ENCODE data around the gene CYRIA.

CYRIA gene

DNA sequence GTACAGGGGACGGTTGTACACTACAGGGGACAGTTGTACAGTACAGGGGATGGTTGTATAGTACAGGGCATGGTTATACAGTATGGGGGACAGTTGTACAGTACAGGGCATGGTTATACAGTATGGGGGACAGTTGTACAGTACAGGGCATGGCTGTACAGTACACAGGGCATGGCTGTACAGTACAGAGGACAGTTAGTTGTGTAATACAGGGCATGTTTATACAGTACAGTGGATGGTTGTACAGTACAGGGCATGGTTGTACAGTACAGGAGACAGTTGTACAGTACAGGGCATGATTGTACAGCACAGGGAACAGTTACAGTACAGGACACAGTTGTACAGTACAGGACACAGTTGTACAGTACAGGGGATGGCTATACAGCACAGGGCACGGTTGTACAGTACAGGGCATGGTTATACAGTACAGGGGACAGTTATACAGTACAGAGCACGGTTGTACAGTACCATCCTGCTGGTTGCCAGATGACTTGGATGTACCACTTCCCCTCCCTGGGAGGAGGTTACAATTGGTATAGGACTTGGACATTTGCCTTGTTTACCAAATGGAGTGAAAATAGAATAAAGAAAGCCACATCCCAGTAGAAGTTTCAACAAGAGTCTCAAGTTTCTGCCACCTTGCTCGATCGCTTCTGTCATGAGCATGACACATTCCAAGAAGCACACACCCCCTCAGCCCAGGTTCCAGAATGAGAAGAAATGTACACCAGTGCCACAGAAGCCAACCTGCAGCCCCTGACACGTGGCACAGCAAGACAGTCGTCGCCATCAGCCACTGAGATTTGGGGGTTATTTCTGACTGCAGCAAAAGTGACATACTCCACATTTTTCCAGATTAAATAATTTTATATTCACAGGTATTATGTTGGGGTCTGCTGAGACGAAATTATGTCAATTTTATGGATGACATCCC, 16.0 kb downstream of the CYRIA start:
- no peak for DNase-seq

DNA sequence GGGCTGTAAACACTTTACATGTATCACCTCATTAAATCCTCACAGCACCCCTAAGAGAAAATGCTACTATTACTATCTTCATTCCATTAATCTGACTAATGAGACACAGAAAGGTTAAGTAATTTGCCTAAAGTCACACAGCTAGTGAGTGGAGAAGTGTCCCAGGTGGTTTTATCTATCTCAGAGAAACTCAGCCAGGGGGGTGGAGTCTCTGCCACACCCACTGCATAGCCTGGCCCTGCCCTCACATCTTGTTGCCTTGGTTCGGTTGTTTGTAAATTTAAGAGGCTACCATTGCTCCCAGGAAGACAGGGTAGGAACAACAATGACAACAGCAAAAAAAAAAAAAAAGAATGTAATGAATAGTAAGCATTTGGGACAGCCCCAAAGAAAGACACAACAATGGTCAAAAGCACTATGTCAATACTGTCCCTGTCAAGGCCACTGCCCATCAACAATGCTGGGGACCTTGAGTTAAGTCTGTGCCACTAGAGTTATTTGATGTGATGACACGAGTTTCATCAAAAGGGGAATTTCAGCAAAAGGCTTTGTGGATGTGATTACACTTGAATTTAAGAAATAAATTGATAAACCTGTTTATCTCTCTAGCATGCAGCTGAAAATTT, 17.5 kb downstream of the CYRIA start:
- DNase-seq = no peak

DNA sequence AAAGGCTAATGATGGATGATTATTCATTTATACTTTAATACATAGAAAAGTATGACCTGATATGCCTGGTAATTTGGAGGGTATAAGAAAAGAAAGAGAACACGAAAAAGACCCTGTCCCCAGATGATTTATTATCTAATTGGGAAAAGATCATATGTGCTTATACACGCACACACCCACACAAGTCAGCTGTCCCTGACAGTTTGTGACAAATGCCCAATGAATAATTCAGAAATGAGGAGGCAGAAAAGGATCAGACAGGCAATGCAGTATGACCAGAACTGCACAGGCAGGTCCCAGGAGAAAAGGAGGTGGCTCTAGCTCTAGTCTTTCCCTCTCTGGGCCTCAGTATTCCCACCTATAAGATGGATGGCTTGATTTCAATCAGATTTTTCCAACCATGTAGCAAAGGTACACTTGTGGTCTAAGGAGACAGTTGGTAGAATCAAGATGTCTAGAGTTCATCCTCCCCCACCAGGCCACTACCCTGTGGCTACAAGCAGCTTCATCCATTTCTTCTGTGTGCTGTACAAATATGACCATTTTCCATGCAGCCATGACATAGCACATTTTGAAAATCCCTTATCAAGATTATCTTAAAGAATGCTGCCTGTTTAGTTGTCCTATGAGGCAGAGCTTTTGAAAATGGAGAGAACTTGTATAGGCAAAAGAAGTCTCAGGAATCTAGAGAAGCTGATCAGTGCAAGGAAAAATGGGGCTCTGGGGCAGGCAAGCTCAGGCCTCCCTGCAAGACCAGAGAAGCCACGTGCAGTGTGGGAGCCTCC, 19.7 kb downstream of the CYRIA start:
- no peak for DNase-seq

DNA sequence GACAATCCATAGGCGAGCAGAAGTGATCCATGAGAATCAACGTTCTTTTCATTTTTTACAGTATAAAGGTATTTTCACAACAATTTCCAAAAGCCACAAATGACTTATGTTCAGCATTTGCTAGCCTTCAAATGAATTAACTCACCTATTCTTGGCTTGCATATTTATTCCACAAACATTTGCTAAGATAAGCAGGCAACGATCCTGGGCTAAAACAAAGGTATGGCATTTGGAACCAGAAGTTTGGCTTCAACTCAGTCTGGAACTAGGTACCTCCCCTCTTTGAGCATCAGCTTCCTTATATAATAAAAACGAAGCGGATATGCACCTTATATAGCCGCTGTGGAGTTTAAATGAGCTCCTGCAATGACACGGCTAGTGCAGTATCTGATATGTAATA, 20.5 kb downstream of the CYRIA start:
- DNase-seq = no peak

DNA sequence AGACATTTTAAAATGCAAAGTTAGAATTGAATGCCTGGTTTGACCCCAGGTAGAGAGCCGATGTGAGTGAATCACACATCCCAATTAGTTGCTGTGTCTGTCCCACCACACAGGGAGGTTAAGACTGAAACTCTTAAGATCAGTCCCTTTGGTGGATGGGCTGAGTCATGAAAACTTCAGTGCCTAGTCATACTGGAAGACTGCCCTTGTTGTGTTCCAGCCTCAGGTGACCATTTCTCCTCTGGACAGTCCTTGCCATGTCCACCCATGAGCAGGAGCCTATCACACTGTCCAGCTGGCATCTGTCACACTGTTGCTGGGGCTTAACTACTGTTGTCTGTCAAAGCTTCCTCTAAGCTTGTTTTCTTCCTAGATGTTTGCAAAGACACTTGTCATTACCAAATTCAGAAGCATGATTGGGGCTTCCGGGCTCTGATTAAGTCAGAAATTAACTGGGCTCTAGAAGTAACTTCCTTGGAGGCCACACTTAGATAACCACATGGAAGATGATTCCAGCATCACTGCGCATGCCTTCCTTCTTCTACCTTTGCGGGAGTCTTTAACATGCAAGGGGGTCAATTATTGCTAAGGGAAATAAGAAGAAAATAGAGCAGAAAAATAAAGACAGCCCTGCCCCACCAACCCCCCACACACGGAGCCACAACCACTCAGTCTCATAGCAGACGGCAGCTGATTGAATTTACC, 21.3 kb downstream of the CYRIA start:
- no peak for DNase-seq

DNA sequence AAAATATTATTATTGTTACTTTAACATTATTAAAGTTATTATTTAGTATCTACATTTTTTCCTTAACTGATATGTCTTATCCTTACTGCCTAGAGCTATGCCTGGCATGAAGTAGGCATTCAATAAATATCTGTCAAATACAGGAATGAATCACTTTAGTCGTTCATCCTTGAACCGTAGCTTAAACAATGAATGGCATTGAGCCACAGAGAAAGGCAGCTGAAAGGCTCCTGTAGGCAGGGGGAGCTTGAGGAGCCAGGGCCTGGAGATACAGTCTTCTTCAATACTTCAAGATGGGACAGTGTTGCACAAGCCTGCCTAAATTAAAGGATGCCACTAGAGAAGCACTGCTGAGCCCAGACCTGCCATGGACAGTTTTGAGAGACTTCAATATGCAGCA, 22.5 kb downstream of the CYRIA start:
- no peak for DNase-seq

DNA sequence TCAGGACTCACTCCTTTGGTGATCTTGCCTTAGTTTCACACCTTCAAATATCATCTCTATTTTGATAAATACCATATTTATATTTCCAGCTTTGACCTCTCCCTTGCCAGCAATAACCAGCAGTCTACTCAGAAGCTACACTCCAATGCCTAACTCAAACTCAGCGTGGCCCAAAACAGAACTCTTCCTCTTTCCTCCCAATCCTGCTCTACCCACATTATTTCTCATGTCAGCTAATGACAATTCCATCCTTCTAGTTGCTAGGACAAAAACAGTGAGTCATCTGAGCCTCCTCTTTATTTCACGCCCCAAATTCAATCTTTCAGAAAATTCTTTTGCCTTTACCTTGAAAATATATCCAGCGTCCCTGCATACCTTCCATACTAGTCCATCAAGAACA, 23.5 kb downstream of the CYRIA start:
- DNase-seq = no peak

DNA sequence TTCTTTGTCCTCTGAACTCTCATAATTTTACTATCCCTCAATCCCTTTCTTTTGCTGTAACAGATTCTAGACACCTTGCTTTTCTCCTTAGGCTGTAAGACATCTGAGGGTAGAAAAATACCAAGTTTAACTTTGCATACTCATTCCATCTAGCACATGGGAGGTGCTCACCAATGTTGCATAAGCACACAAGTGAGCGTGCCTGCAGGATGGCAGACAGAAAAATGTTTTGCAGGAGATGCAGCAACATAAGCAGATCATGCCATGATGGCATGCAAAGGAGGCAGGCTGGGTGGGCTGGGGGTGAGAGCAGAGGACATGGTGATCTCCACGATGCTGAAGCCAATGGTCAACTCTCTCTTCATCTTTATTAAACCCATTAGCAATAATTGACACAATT, 24.1 kb downstream of the CYRIA start:
- no peak for DNase-seq

DNA sequence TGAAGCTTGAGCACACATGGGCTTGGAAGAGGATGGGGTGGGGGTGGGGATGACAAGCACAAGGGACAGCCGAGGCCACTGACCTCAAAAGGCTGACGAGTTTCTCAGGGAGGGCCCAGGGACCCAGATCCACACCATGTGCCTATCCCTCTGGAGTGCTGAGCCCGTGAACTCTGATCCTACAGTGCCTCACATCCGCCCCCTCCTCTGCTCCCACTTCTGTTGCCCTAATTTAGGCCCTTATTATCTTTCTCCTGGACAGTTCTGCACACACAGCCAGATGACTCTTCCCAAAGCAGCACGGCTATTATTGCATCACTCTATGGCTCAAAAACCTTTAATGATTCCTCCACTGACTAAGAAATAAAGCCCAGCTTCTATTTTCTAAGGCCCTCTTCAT, 24.8 kb downstream of the CYRIA start:
- DNase-seq = no peak

DNA sequence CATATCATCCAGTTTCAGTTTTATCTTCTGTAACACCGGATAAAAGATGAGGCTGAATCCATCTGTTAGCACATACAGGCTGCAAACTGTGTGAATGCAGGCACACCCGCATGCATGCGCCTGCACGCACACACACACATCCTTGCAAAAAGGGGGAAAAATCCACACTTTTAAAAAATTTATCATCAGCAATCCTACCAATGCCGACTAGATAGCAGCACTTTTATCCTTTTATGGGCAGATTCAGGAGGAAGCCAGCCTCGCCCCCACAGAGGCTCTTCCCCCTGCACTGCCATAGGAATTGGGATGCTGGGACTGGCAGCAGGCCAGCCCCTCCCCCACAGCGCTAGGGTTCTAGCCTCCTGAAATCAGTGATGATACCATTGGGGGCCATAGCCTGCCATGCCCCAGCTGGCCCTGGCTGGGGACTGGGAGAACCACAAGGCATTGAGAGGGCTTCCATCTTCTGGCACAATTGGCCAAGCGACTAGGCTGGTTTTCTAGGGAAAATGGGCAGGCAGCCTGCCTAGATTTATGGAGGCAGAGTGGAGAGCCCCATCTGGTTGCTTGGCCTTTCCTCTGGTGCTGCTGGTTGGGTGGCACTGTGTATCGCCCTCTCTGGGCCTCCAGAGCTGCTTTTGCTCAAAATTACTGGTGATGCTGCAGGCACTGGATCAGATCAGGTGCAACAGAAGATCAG, 25.5 kb downstream of the CYRIA start:
- no peak for DNase-seq

DNA sequence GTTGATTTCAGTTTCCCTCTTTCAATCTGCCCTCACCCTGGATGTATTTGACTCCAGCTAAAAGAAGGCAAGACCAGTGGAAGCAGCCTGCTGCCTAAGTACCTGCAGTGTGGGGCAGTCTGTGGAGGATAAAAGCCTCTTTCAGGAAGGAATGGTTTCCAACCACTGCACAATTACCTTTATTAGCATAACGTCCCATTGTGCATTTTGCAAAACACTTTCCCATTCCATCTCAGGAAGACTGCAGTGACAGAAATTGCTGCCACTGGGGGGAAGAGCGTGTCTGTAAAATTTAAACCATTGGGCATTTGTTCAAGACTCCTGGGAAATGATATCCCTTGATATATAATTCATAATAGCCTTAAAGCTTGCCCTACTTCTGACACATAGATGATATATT, 26.2 kb downstream of the CYRIA start:
- DNase-seq = no peak

DNA sequence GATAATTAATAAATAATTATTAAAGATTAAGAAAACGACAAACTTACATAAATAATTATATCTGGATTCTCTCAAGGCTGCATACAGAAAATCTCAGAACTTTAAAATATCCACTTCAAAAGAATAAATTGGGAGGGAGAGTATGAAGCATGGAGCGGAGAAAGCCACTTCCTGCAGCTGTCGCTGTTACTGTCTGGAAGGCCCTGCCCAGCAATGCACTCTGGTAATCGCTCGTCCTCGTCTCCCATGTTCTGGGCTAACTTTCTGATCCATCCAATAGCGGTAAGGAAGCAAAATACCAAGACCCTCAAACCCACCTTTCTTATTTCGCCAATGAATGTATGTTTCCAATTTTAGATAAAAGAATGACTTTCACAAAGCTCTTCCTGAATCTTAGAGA, 26.7 kb downstream of the CYRIA start:
- DNase-seq = no peak

DNA sequence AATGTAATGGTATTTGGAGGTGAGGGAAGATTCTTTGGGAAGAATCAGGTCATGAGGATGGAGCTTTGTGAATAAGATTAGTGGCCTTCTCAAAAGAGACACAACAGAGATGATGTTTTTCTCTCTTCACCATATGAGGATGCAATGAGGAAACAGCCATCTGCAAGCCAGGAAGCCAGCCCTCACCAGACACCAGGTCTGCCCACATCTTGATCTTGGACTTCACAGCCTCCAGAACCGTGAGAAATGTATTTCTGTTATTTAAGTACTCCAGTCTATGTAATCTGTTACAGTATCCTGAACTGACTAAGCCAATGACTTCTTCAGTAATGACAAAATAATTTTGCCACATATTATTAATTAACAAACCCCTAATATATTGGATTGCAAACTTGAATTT, 28.3 kb downstream of the CYRIA start:
- DNase-seq = no peak

DNA sequence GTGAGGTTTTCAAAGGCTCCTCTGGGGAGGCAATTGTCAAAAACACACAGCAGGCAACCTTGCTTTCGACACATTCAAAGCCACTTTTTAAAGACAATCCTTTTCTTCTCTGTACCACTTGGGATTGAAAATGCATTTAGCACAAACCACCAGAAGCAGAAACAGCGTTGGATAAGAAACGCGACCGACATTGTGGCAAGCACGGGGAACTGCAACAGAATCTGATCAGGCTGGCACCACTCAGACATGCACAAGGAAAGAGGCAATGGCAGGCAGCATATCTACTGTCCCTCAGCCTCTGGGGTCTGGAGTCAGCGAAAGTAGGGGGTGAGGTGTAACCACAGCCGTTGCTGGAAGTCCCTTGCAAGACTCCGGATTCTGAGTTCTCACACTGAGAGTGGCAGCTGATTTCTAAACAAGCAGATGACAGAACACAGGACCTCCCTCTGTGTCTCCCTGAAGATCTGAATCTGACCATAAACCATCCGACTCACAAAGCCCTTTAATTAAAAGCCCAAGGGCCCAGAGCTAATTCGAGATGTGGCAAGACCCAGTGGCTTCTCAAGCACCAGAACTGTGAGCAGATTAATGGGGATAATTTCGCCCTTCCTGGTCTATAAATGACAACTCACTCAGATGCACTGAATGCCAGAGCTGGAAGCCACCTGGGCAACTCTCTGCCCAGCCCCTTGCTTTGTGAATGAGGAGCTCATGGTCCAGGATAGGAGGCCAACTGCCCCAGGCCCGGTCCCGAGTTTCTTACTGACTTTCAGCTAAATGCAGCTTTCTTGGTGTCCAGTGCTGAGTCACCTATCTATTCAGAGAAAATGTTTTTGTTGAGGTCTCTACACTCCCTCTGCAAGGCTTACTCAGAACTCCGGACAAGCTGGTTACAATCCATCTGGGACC, 29.6 kb downstream of the CYRIA start:
- DNase-seq = no peak

DNA sequence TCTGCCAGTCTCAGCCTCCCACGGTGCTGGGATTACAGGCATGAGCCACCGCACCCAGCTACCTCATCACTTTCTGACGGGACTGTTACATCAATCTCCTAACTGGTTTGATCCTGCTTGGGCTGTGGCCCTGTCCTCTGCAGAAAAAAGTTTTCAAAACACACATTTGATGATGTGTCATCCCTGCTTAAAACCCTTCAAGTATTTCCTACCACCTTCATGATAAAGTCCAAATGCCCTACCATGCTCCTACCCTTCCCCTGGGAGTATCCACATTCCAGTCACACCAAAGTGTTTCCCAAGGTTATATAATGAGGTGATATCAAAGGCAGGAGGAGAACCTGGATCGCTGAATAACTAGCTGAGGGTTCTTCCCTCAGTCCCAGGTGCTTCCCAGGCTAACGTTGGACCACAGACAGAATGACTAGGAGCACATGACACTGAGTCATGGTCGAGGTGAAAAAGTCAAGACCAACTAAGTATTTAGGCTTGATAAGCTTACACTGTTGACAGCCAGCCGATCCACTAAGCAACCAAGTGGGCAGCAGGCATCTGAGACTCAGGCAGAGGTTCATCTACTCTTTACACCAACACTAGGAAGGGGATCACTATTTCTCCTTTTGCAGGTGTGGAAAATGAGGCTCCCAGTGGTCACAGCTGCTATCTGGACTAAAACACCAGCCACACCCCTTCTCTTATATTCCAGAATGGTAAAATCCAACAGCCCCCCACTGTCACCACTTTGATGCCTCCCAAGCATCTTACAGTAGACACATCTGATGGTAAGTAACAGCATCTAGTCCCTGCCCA, 31.8 kb downstream of the CYRIA start:
- DNase-seq = no peak

DNA sequence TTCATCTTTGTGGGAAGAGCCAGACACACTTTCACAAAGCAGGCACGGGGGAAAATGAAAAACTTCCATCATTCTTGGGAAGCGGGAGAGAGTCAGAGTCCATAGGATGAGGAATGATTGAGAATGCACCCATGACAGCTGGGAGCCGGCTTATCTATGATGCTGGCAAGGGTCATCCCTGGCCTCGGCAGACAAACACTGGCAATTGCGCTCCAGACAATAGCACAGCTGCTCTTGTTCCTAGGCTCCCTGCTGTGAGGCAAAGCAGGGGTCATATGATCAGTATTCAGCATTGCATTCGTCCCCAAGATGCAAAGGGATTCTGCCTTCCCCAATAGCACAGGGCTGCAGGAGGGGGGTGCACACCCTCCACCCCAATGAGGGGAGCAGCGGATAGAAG, 33.0 kb downstream of the CYRIA start:
- DNase-seq = no peak

DNA sequence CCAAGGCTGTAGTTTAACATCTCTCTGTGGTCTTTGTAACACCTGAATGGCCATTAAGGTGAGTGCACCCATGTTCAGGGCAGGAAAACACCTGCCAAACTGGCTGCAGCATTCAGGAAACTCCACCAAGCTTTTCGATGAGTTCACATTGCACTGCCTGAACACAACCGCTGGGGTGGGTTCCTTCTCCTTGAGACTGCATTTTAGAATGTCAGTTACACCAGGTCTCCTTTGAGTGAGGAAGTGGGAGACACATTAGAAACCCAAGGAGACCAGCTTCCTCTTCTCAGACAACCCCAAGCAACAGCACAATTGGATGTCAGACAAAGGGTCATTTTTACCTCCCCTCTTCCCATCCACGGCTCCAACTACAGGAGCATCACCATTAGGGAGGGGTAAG, 35.2 kb downstream of the CYRIA start:
- DNase-seq = no peak

DNA sequence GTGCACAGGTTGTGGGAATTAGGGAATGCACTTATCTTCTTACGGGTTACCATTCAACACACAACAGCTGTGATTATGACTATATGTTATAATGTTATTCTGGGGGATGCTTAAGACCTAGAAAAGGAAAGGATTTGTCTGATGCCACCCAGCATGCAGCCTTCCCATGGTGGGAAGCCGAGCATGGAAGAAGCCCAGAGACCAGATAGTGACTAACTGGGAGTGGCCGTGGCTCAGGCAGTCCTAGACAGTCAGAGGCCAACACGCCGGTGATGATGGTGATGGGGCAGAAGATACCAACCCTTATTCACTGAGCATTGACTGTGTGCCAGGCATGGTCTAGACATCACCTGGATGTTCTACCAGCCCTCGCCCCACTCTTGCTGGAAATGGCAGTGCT, 35.9 kb downstream of the CYRIA start:
- DNase-seq = no peak

DNA sequence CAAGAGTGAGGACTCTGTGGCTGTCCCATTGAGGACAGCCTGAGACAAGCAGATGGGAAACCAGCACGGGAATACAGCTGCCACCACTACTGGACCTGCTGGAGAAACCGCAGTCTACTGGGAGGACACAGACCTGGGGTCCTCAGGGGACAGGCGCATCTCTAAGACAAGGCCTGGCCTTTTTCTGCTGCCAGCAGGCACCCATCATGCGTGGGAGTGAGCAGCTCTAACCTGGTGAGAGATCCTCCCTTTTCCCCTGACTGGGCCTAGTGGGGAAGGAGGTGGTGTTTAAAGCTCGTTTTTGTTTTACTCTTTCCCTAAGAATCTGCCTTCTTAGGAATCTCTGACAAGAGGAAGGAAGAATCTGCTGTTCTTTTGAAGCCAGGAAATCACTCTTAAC, 36.6 kb downstream of the CYRIA start:
- DNase-seq = no peak

DNA sequence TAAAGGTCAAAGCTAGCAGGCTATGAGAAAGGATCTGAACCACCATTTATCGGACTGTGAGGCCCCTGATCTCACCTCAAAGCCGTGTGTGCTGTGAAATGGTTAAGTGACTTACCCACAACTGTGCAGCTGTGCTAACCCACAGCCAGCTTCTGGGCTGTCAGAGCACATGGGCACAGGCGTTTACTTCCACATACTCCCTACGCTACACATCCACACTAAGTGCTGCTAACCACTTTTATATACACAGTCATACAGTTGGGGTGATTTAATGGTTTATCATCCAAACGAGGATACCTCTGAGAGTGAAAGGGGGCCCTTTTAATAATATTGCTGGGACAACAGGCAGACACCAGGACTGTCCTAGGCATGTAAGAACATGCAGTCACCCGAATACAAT, 37.3 kb downstream of the CYRIA start:
- DNase-seq = no peak

Measured in NCI-H2029 treated with DMSO at 0.1 percent for 48 hours (cell line).